GM19239 (cell line): ENCODE data around the gene LSM12.

ENCODE experiments used
- DNase-seq: peaks from one replicate; pipeline ENCODE4 v3.0.0; 2011; ENCODE audit warnings: low spot score; ENCODE audit not compliant: insufficient read length
- FAIRE-seq: peaks from 2 replicates; lab custom pipeline; 2011; peaks lifted over from hg19 to GRCh38; lab: Jason Lieb, UNC

Gene LSM12

DNA sequence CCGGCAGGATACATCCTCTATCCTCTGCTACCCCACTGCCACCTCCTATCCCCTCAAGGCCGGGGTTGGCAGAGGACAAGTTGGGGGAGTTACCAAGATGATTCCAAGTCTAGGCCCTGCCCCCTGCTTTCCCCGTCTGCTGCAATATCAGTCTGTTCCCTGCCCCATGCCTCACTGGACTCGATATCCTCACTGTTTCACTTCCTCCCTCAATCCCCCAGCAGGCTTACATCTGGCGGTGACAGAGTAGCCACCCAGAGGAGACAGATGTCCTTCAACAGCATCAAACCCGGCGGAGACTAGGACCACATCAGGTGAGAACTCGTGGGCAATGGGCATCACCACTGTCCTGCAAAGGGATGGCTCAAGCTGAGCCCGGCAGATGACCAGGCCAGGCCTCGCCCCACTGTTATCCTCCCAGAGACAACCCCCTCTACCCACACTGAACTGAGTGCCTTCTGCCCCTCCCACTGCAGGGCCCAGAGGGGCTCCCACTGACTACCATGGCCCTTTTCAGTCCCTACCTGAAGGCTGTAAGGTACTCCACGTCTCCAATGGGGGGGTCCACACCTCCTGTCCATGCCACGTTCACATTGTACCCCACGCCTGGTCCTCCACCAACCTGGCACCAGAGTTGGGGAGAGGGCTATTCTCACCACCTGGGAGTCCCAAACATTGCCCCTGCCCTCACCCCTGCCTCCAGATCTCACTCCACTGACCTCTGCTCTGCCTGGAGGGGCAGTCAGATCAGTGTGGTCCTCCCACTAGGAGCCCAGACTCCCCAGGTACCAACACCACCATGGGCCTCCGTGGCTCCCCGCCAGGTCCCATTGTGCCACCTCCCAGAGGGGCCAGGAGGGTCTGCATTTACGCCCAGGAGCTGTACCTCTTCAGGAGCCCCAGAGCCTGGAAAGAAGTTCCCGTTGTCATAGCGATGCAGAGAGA is 13.7 kb upstream of the LSM12 start:
- no peak for FAIRE-seq
- no peak for DNase-seq

DNA sequence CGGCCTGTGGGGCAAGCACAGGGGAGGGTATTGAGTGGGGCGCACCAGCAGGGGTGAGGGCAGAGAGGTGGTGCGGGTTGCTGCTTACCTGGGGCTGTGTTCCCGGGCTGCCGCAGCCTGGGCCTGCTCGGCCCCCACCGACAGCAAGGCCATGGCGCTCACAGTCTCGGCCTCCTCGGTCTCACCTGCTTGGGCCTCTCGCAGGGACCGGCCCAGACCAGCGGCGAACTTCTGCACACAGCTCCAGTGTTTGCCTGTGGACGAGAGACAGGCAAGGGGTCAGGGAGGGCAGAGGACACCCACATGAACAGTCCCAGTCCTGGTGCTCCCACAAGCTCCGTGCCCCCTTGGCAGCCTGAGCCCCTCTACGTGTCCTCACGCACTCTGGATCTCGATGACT is 11.9 kb upstream of the LSM12 start:
- FAIRE-seq, result no peak
- DNase-seq, result no peak

DNA sequence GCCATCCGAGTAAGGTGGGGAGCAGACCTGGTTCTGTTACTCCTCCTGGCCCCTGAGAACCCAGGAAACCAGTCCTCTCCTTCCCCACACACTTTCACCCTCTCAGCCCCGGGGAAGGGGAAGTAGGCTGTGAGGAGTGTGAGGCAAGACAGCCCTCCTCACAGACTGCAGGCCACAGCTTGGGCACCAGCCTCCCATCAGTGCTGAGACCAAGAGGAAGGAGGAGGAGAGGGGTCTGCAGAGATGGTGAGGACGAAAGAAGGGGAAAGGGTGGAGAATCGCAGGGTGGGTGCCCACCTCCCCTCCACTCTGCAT is 11.1 kb upstream of the LSM12 start:
- no peak for FAIRE-seq
- DNase-seq, result no peak

DNA sequence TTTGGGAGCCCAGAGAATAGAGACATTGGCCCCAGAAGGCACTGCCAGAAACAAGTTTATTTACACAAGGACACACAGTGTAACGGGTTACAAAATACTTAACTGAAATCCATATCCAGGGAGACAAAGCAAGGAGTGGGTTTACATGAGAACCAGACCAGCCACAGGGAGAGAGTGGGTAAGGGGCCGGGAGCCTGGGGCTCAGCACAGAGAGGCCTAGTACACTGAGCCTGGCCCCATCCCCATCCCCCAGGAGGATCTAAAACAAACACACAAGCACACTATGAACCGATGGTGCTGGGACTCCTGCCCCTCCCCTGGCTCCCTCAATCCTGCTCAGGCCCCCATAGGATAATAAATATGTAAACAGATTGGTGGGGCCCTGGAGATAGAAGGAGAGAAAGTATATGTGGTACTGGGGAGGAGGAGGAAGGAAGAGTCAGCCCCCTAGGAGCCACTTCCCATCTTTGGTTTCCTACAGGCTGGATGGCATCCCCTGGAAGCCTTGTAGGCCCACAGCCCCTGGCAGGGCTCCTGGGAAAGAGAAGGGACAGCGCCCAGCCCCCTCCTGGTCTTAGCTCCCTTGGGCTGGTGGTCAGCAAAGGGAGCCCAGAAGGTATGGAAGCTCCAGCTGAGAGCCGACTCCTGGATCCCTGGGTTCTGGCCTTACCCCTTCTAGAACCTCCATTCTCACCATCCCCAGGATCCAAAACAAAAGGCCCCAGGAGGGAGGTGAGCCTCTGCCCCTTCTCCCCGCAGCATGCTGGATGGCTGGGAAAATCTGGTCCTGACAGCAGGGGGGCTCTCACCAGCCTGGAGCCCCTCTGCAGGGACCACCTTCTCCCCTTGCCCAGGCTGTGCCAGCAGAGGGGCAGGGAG is 10.5 kb upstream of the LSM12 start:
- FAIRE-seq (no peak), DNase-seq (no peak)

DNA sequence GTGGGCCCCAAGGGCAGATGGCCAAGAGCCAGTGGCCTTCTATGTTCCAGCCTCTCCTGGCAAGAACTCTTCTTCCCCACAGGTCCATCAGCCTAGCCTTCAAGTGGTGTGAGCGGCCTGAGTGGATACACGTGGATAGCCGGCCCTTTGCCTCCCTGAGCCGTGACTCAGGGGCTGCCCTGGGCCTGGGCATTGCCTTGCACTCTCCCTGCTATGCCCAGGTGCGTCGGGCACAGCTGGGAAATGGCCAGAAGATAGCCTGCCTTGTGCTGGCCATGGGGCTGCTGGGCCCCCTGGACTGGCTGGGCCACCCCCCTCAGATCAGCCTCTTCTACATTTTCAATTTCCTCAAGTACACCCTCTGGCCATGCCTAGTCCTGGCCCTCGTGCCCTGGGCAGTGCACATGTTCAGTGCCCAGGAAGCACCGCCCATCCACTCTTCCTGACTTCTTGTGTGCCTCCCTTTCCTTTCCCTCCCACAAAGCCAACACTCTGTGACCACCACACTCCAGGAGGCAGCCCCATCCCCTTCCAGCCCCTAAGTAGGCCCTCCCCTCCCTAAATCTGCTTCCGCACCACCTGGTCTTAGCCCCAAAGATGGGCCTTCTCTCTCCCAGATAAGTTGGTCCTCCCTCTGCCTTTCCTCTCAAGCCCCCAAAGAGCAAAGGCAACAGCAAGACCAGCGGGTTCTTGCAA is 9.3 kb upstream of the LSM12 start:
- DNase-seq (no peak), FAIRE-seq (no peak)

DNA sequence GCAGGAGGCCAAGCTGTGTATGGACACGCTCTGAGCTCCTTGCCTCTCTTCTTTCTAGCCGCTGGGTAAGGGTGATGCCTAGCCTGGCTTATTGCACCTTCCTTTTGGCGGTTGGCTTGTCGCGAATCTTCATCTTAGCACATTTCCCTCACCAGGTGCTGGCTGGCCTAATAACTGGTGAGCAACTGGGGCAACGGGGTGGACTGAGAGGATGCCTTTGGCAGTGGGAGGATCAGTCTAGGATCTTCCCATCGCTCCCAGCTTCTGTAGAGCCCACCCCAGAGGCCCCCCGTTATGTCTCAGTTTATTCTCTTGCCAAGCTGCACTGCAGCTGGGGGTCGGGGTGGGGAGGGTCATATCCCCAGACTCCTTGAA is 8.4 kb upstream of the LSM12 start:
- FAIRE-seq, result no peak
- no peak for DNase-seq

DNA sequence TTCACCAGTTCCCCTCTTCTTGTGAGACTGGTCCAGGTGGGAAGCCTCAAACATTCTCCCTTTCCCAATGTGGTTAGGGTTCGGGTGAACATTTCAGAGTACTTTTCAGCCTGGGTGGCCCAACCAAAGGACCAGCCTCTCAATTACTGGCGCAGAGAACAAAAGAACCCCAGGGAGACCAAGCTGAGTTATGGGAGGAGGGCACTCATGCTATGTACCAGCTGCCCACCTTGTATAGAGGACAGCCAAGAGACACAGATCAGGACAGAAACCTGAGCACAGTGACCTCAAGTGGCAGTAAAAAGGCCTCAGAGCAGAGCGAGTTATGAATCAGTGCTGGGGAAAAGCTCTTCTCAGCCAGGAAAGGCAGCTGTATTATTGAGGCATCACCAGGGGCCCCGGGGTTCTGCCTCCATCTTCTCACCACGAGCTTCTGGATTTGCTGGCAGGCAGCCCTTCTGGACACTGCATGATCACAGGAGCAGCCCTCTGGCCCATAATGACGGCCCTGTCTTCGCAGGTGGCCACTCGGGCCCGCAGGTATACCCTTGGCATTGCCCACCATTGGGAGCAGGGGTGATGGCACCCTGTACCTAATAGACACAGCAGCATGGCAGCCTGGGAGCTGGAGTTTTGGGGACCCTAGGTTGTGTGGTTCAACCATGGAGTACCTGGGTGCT is 7.9 kb upstream of the LSM12 start:
- DNase-seq (no peak), FAIRE-seq (no peak)

DNA sequence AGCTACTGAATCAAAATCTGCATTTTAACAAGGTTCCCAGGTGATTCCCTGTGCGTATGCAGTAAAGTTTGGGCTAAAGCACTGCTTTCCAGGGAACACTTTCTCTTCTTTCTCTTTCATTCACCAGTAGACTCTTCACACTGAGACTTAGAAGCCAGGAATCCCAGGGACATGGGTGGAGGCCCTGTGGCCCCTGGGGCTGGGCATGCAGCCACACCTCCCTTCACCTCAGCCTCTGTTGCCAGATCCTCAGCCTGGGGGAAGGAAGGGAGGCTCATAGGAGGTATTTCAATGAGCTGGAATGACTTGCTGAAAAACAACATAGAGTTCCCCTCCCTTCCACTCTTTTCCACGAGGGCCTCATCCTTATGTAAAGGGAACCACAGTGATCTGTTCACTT is 5.3 kb upstream of the LSM12 start:
- no peak for DNase-seq
- FAIRE-seq, result no peak

DNA sequence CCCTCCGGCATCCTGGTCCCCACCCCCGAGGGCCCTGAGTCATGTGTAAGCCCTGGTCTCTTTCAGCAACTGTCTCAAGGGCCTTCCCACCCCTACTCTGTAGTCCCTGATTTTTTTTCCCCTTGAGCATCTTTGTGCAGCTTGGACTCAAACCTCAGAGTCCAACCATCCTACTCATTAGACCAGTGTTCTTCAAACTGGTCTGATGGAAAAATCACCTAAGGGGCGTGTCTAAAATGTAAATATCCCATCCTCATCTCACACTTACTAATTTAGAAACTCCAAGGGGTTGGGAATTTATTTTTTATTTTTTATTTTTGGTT is 4.7 kb upstream of the LSM12 start:
- DNase-seq (no peak), FAIRE-seq (no peak)

DNA sequence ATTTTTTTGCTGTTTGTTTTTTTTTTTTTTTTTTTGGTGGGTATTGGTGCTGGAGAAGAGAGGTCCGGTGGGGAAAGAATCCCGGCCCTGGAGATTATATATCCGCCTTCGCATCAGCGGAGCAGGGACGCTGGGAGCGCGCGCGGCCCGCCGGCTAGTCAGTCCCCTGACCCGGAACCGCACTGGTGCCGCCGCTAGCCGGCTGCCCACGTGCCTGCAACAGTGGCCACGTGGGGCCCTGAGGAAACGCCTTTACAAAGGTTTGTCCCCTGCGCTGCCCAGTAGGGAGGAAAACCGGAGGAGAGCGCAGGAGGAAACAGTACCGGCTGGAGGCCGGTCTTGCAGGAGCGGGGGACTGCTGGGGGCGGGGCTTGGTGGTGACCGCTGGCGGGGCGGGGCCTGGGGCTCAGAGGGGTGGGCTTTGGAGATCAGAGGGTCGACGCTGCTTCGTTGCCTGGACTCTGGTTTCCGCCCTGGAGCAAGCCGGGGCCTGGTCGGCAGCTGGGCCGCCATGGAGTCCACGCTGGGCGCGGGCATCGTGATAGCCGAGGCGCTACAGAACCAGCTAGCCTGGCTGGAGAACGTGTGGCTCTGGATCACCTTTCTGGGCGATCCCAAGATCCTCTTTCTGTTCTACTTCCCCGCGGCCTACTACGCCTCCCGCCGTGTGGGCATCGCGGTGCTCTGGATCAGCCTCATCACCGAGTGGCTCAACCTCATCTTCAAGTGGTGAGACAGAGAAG is 4.2 kb upstream of the LSM12 start, which contains the start of gene G6PC3:
Gene G6PC3, plus strand, starts transcription at position 281 of the 743 bp plus-strand sequence. Its CDS starts 231 bp downstream, at position 512.
- FAIRE-seq, result peak; percentile 94
- DNase-seq, result peak; percentile 95

DNA sequence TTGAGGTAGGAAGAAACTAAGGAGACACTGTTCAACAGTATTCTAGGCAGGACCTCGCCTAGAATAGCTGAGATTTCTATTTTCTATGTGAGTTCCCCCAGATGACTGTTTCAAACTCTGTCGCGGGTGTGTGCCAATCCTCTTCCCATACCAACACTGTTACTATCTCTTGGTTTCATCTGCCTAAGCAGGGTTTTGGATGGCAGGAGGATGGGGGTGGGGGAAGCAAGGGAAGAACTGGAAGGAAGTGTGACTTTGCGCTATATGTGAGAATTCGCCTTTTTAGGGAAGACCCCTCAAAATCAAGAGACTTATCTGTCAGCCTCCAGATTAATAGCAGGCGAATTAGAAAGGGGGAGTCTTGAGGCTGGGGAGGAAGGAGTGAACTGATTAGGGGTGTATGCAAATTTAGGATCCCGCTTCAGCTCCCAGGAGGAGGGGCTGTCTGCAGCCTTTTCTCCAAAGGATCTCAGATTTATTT is 3.5 kb upstream of the LSM12 start:
- no peak for FAIRE-seq
- DNase-seq, result no peak

DNA sequence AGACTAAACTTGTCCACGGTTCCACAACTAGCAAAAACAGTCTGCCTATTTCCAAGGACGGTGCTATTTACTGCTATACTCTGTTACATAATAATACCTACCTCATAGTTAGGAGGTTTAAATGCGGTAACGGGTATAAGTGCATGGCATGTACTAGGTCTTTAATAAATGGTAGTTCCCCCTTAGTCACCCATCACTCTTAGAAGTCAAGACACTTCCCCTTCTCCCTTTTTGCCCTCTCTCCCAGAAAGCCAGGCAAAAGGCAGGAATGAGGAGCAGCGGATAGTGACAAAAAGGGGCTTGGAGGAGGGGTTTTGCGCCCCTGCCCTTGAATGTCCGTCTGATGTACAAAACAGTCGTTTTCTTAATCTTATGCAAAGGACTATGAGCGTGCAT is 1.1 kb upstream of the LSM12 start:
- DNase-seq (no peak), FAIRE-seq (no peak)

DNA sequence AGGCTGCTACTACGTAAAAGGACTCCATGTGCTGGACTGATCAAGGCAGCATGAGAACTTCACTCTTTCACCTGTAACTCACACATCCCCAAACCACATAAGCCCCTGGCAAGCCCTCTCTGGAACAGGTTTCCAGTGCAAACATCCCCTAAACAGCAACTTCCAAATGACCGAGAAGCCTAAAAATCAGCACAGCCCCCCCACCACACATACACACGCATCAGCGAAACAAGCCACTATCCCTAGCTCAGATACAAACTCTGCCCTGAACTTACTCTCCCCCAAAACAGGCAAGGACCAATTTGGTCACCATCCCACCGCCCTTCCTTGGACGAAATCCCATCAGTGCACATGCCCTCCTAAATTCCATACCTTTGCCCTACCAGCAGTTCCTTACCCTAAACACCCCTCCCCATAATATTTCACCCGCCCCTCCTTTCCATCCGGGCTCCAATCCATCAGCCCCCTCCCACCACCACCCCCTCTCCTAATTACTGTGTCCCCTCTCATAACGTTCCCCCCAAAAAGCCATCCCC is 735 bp downstream of the LSM12 start:
- peak; percentile 40 for FAIRE-seq
- no peak for DNase-seq

DNA sequence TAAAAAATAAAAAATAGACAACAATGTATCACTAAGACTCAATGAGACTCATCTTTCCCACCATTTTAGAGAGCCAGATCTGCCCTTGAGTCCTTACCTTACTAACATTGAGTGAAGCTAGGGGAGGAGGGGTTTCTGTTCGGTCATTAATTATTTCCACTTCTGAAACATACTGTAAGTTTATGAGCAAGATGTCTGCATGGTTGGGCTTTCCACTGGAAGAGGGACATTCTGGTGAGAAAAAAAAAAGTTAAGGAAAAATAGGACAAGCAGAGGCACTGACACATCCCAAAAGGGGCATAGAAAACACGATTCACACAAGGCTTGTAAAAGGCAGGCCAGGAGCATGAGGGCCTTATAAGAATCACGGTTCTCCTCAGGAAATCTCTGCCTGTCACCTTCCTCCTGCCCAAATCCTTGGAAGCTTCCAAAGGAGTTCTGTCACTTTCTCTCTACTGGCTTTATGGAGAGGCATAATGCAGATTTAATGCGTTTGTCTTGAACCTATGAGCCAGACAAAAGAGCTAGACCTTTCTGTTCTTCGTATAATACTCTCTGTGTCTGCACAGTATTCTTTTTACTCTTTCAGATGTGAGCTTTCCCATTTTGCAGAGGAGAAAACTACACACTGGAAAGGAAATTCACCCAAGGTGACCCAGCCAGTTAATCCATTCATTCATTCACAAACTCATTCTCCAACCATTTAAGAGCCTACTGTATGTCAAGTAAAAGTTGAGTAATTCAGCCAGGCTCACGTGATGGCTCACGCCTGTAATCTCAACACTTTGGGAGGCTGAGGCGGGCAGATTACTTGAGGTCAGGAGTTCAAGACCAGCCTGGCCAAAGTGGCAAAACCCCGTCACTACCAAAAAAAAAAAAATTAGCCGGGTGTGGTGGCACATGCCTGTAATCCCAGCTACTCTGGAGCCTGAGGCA is 2.5 kb downstream of the LSM12 start:
- DNase-seq (no peak), FAIRE-seq (no peak)

DNA sequence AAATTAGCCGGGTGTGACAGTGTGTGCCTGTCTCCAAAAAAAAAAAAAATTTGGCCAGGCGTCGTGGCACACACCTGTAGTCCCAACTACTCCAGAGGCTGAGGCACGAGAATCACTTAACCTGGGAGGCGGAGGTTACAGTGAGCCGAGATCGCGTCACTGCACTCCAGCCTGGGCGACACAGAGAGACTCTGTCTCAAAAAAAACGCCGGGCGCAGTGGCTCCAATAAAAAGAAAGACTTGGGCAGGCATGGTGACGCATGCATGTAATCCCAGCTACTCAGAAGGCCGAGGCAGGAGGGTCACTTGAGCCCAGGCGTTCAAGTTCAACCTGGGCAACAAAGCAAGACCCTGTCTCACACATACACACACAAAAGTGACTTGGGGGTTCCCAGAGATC is 3.6 kb downstream of the LSM12 start:
- FAIRE-seq (peak; percentile 23), DNase-seq (no peak)

DNA sequence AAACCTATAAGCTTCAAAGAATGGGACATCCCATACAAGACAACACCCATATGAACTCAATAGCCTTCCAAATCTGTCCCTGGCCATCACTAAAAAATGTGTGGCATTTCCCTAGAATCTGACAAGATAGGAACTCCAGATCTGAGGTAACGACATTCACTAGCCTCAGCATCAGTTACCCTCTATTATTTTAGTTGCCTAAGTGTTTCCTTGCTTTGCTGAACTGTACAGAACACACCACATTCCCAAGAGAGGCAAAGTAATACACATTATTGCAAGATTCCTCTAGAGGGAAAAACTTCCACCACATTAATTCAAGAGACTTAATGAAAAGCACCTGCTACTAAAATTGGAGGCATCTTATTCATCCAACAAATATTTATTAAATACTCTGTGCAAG is 5.0 kb downstream of the LSM12 start:
- DNase-seq (no peak), FAIRE-seq (no peak)

DNA sequence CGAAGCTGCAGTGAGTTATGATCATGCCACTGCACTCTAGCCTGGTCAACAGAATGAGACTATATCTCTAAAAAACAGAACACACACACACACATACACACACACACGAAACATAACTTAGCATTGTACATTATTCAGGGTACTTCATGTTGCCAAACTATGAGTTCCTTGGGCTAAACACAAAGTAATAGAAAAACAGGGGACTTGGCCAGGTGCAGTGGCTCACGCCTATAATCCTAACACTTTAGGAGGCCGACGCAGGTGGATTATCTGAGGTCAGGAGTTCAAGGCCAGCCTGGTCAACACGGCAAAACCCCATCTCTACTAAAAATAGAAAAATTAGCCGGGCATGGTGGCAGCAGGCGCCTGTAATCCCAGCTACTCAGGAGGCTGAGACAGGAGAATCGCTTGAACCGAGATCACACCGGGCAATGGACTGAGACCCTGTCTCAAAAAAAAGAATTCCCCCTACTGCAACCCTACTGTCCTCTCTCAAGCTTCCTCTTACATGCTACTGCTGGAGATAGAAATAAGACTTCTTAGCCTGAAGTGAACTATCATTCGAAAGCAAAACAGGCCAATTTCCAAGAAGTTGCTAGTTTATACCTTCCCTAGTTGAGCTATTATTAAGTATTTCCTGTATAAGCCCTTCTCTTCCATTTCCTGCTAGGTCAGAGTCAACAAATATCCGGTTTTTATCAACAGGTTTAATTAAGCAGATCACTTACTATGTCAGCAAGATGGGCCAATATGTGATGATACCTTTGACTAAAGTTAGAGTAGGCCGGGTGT is 7.2 kb downstream of the LSM12 start:
- FAIRE-seq, result no peak

More for the DNA sequence above, 7.2 kb downstream of the LSM12 start:
- DNase-seq, result no peak
